Fibroblast of skin of left quadriceps (primary cell): ENCODE data around the gene EXOC7.

Source experiments
- DNase-seq, 2 experiments: peaks; one replicate each; pipeline ENCODE4 v3.0.0-alpha.2; 2013; ENCODE audit warnings: low read depth in 2 of 2

Gene EXOC7

DNA sequence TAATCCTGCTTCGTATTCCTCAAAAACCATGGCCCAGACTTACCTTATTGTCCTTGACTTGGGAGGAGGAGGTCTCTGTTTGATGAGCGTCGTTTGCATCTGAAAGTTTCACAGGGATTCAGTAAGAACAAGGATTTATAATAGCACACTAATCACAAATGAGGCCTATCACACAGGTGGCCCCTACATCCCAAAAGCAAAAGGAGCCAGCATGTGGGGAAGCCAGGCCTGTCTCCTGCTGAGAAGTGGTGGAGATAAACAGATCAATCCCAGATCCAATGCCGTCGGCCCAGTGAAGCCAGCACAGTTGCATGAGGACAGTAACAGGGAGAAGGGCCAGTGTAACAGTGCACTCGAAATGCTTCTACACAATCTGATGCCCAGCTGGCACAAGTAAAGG is 63.2 kb downstream of the EXOC7 start:
- no peak for DNase-seq

DNA sequence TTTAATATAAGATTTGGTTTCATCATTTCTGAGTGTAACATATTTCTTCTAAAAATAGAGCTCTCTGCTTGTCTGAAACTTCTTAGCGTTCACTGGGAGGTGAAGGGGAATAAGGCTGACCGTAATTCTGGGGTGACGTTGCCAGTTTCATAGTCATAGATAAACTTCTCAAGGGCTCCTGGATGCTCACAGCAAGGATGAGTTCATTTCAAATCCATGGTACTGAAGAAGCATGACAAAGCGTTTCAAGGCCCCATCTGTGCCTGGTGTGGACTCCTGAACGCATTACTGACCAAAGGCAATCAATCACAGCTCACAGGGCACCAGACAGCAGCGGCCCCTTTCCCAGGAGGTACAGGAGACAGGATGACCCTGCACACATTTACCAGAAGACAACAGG is 64.5 kb downstream of the EXOC7 start:
- no peak for DNase-seq

- no peak for DNase-seq
These were observed 65.5 kb downstream of the EXOC7 start for GRCh38 chr17:76038050-76038449.

GRCh38 chr17:76036497-76037261 is 66.9 kb downstream of the EXOC7 start:
- no peak for DNase-seq

GRCh38 chr17:76034428-76035350 is 68.9 kb downstream of the EXOC7 start:
- DNase-seq = no peak

GRCh38 chr17:76033139-76033538 is 70.4 kb downstream of the EXOC7 start:
- DNase-seq = no peak

DNA sequence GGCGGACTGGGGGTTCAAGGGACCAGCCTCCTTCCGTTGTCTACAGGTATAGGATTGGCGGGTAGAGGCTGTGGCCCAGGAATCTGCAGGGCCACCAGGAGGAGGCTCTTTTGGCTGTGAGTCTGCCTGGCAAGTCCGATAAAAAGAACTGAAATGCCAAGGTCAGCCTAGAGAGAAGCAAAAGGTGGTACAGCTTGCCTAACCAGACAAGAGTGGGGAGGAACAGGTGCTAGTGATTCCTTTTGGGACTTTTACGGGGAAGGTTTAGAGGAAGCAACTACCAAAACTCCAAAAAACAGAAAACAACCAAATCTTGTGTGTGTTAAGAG is 70.8 kb downstream of the EXOC7 start:
- DNase-seq = no peak

GRCh38 chr17:76032073-76032779 is 71.4 kb downstream of the EXOC7 start:
- DNase-seq = no peak
